Breast epithelium (tissue), 4 donors: ENCODE data around the gene CERS1. TPM values are rescaled to one million over a fixed set of nuclear protein-coding genes. Genes with fewer than 3 reads are reported as not detected.
"Not testable (repeated sequence)": the region's sequence is repeated elsewhere in the genome, so short reads cannot be mapped to it uniquely, and the experiment has no call there.

Experiments
- DNase-seq, 2 donors: peaks; one replicate each; pipeline ENCODE4 v3.0.0-alpha.2; 2019; ENCODE audit warnings: low spot score in 2 of 2
- H3K27ac ChIP-seq, 2 donors: fragments of 200-600 bp; sonication (generic) in 1 of 2; one replicate each; pipeline ENCODE4 v1.5.1; 2016 to 2019; ENCODE audit warnings: mild to moderate bottlenecking in 1 of 2
- H3K27me3 ChIP-seq, 2 donors: fragments of 200-600 bp; sonication (generic) in 1 of 2; one replicate each; pipeline versions ENCODE4 v1.5.1 to v1.6.0; 2017 to 2019; ENCODE audit warnings: control low read depth in 1 of 2, mild to moderate bottlenecking in 1 of 2
- H3K36me3 ChIP-seq: fragments of 200-600 bp; one replicate; pipeline ENCODE4 v1.5.1; 2019
- H3K4me1 ChIP-seq, 2 donors: fragments of 200-600 bp; sonication (generic); one replicate each; pipeline ENCODE4 v1.5.1; 2016 to 2019; ENCODE audit warnings: control low read depth in 1 of 2
- H3K4me3 ChIP-seq, 3 donors: fragments of 200-600 bp; sonication (generic); 1 replicate in 2 of 3; 2 replicates in 1 of 3; pipeline ENCODE4 v1.5.1; 2016 to 2019; ENCODE audit warnings: mild to moderate bottlenecking in 3 of 3, moderate library complexity in 2 of 3
- H3K9me3 ChIP-seq, 2 donors: fragments of 200-600 bp; sonication (generic) in 1 of 2; one replicate each; pipeline ENCODE4 v1.5.1; 2016 to 2019; ENCODE audit warnings: control low read depth in 1 of 2
- POLR2A ChIP-seq: fragments of 450-650 bp; IDR thresholded peaks from one replicate; pipeline ENCODE4 v1.6.1; 2016; ENCODE audit warnings: antibody characterized with exemption, mild to moderate bottlenecking, moderate library complexity
- POLR2AphosphoS5 ChIP-seq, 3 donors: sonication (generic); formaldehyde crosslinking; IDR thresholded peaks; one replicate each; pipeline ENCODE4 v1.6.1; 2017; ENCODE audit warnings: antibody characterized with exemption in 3 of 3
- intact Hi-C: fragments of 100-400 bp; cut with DNase I; formaldehyde crosslinking; loops from one replicate; pipeline ENCODE4 v1.15.1; 2023; ENCODE audit warnings: low total_unique reads
- total RNA-seq, 3 donors: library from RNA; depleted of rRNA; stranded (reverse); fragments of >200 nt; gene quantifications; one replicate each; pipeline ENCODE4 v1.1.0, GENCODE V29; 2016
- TF ChIP-seq, protein P1 (sequence below), 3 donors: fragments of 450-650 bp; IDR thresholded peaks; one replicate each; pipeline ENCODE4 v1.5.1; 2016 to 2017; ENCODE audit warnings: antibody characterized with exemption in 3 of 3, mild to moderate bottlenecking in 3 of 3, moderate library complexity in 3 of 3

The CERS1 gene
- total RNA-seq, 3 donors from 2014 or later = 0.29 to 0.66 TPM; not detected in 1

DNA sequence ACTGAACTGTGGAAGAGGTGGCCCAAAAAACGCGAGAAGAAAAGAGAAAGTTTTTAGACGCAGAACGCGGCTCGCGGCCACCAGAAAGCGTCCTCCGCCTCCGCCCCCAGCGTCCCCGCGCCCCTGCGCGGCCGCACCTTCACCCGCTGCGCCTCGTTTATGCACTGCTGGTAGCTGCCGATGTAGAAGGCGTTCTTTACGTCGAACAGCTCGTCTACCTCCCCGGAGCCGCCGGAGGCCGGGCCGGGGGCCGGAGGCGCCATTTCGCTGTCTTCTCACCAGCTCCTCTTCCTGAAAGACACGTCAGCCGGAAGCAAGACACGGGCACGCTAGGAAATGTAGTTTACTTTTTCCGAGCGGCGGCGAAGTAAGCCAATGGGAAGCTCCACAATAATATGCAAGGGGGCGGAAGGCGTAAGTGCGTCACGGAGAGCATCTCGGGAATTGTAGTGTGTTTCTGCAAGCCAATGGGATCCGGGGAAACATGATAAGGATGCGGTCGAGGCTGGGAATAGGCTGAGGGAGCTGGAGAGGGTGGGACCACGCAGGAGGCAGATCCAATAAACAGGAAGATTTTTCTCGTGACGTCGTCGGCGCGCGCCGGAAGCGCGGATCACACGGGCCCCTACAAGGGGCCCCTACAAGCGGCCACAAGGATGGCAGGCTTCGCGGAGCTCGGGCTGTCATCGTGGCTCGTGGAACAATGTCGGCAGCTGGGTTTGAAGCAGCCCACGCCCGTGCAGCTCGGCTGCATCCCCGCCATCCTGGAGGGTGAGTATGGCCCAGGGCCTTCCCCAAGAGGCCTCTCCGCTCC lies 23.3 kb upstream of the CERS1 start, which contains the start of the genes COPE and DDX49:
Gene COPE (minus strand): TSS at position 302 of the 814 bp plus-strand sequence. CDS start 39 bp downstream, at position 263.
Gene DDX49 (plus strand): TSS at position 630 of the 814 bp plus-strand sequence. CDS start 27 bp downstream, at position 657.
- no peaks in the 10 kb centered on the region for H3K9me3 ChIP-seq
- H3K4me3 ChIP-seq = peak within 1 kb of the TSS; percentile 77 to 98 (median 93)
- peaks cover 8% of the 10 kb centered on the region in 2 donors for H3K4me1 ChIP-seq
- H3K27me3 ChIP-seq = no peaks in the 10 kb centered on the region
- TF ChIP-seq POLR2A = peak; percentile 89
- TF ChIP-seq, protein P1, sequence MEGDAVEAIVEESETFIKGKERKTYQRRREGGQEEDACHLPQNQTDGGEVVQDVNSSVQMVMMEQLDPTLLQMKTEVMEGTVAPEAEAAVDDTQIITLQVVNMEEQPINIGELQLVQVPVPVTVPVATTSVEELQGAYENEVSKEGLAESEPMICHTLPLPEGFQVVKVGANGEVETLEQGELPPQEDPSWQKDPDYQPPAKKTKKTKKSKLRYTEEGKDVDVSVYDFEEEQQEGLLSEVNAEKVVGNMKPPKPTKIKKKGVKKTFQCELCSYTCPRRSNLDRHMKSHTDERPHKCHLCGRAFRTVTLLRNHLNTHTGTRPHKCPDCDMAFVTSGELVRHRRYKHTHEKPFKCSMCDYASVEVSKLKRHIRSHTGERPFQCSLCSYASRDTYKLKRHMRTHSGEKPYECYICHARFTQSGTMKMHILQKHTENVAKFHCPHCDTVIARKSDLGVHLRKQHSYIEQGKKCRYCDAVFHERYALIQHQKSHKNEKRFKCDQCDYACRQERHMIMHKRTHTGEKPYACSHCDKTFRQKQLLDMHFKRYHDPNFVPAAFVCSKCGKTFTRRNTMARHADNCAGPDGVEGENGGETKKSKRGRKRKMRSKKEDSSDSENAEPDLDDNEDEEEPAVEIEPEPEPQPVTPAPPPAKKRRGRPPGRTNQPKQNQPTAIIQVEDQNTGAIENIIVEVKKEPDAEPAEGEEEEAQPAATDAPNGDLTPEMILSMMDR (IDR thresholded peaks at IDR 0.05) = no peak
- TF ChIP-seq POLR2AphosphoS5 (IDR thresholded peaks at IDR 0.05) = peak; percentile 81 to 94 (median 85)
- peak within 1 kb of the TSS; percentile 91 to 93 for H3K27ac ChIP-seq
- no peaks in the 10 kb centered on the region for H3K36me3 ChIP-seq
- peak; percentile 96 to 100 for DNase-seq
- intact Hi-C loops = no loop called here

DNA sequence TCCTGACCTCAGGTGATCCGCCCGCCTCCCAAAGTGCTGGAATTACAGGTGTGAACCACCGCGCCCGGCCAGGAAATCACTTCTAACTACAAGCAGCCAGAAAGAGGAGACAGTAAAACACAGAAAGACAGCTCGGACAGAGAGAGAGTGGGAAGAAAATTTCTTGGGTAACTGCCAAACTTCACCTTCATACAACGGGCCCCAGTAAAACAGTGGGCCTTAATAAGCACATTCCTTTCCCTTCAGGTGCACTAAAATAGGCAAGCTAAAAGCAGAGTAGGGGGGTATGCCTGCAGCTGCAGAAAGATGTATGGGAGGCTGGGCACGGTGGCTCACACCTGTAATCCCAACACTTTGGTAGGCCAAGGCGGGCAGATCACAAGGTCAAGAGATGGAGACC lies 21.6 kb upstream of the CERS1 start:
- DNase-seq, intact Hi-C loops, H3K4me1 ChIP-seq, H3K36me3 ChIP-seq, H3K27ac ChIP-seq, H3K4me3 ChIP-seq, H3K9me3 ChIP-seq, H3K27me3 ChIP-seq: not testable (repeated sequence)

DNA sequence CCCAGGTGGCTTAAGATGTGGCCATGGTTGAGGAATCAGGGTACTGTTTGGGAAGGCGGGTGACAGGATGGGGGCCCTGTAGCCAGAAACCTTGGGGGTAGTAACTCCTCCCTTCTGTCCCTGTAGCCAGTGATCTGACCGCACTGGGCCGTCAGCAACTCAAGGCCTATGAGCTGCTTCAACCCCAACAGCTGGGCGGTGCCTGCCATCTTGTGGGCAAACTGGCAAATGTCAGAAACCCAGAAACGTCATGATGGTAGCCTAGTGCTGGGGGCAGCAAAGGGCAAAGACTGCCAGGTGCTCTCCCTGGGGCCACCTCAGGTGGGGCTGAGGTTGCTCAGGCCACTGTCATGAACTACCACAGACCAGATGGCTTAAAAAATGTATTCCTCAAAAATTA lies 19.7 kb upstream of the CERS1 start:
- H3K36me3 ChIP-seq = no peaks in the 10 kb centered on the region
- TF ChIP-seq POLR2A = no peak
- no peak for TF ChIP-seq POLR2AphosphoS5 (IDR thresholded peaks at IDR 0.05)
- TF ChIP-seq, protein P1 (IDR thresholded peaks at IDR 0.05) = peak in 1 of 3 donors; percentile 20

DNA sequence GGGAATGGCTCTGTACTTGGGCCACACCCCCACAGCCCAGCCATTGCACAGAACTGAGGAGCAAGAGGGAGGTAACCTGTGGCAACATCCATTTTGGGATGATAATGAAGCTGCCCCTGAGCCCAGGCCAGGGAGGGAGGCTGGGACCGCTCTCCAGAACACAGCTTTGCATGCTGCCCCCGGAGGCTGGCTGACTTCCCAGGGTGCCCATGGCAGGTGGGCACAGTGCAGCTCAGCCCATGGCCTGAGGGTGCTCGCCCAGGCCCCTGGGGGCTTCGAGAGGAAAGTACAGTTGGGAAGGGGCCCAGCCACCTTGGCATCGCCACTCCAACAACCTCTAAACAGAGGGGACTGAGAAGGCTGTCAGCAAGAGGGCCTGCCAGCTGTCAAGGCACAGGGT lies 17.5 kb upstream of the CERS1 start:
- Histone ChIP-seq H3K9me3 (no peaks in the 10 kb centered on the region), H3K36me3 (no peaks in the 10 kb centered on the region), H3K4me1 (no peaks in the 10 kb centered on the region), H3K27me3 (no peaks in the 10 kb centered on the region), H3K4me3 (no peak overlapping the region), H3K27ac (no peak overlapping the region)
- TF ChIP-seq POLR2AphosphoS5 (IDR thresholded peaks at IDR 0.05) = no peak
- no peak for TF ChIP-seq POLR2A
- TF ChIP-seq, protein P1 (IDR thresholded peaks at IDR 0.05) = no peak
- intact Hi-C loops = no loop called here
- no peak for DNase-seq

More for the DNA sequence above, 19.7 kb upstream of the CERS1 start:
- Histone ChIP-seq H3K4me3 (no peak overlapping the region), H3K9me3 (no peaks in the 10 kb centered on the region), H3K27ac (no peak overlapping the region), H3K4me1 (peaks cover 6 to 7% of the 10 kb centered on the region in 2 donors), H3K27me3 (no peaks in the 10 kb centered on the region)
- intact Hi-C loops = no loop called here
- DNase-seq = no peak

DNA sequence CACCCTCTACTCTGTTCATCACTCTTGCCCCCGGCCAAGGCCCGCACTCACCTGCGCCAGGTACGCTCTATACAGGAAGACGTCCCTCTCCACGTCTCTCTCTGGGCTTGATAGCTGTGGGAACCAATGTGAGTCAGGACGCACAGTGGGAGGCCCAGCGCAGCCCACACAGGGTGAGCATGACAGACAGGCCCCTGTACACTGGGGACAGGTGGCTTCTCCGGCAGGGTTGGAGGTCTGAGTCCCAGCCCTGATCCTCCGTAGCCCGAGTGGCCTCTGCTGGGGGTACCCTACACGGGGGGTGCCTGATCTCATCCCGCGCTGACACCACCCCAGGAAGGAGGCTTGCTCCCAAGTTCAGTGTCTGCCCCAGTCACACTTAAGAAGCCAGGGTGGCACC lies 17.0 kb upstream of the CERS1 start:
- no peak overlapping the region for H3K4me3 ChIP-seq
- no peak for DNase-seq
- H3K27me3 ChIP-seq = no peaks in the 10 kb centered on the region
- no peak overlapping the region for H3K27ac ChIP-seq
- intact Hi-C loops = no loop called here
- no peak for TF ChIP-seq POLR2AphosphoS5 (IDR thresholded peaks at IDR 0.05)
- TF ChIP-seq, protein P1 (IDR thresholded peaks at IDR 0.05) = no peak
- no peak for TF ChIP-seq POLR2A
- no peaks in the 10 kb centered on the region for H3K36me3 ChIP-seq
- no peaks in the 10 kb centered on the region for H3K4me1 ChIP-seq
- H3K9me3 ChIP-seq = no peaks in the 10 kb centered on the region
